ENCODE results near the gene KRT36. TPM values are rescaled to one million over a fixed set of nuclear protein-coding genes. Genes with fewer than 3 reads are reported as not detected.

KRT36 gene
- total RNA-seq, 1 donor from 2014 or later, result not detected

DNA sequence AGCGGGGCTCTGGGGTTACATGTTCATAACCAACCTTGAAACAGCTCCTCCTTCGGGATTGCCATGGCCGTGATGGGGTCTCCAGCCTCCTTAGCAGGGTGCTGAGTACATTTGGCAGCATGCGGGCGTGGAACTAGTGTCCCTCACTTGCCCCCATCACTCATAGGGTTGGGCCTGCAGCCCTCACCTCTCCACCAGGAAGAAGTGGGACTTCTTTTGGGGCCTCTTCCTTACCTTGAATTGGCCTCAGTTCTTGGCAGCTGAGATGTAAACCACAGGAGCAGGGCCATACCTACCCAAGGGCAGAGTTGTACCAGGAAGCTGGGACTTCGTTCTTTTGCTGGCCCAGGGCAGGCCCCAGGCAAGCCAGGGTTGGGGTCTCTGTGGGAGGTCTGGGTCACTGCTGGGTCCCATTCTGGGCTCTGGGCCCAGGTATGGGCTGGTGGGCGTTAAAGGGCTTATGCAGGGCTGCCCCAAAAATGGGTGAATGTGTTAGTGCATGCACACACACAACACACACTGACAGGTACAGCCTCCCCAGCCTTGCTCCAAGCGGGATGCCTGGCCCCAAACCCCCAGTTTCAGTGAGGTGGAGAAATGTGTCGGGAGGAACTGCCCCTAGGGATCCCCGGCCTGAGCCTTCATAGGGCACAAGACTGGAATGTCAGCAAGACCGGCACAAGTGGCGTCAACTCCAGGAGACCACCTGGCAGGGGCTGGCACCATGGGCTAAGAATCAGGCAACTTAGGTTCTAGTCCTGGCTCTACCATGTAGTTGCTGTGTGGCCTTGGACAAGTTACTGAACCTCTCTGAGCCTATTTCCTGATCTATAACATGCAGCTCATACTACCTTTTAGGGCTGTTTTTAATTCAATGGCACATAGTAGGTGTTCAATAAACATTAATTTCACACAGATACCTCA is 32.9 kb upstream of the KRT36 start:
- DNase-seq (ENCODE audit: low spot score), result peak; percentile 61

DNA sequence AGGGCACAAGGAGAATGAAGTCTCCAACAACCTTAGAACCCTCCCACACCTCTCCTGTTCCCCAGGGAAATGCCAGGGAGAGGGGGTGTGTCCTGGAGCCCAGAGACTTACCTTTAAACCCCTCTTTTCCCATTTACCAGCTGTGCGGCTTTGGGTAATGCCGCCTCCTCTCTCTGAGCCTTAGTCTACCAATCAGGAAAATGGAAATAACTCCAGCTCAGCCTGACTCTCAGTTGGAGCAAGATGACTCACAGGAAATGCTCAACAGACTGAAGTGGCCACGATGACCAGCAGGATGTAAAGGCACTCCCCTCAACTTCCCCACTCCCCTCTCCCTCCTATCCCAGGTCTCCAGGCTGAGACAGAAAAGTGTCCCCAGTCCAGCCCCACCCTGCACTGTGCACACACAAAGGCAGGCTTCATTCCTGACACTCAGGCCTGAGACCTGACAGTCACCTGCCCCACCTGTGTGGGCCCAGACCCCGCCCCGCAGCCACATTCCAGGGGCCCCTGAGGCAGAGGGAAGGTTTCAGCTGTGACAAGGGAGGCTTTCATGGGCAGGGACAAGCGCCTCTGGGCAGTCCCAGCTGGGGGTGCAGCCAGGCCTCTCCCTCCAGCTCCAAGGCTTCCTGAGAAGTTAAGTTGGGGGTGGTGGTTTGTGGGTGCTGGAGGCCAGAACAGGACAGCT is 32.0 kb upstream of the KRT36 start:
- DNase-seq (ENCODE audit: low spot score), result peak; percentile 77

GRCh38 chr17:41520821-41521521 is 31.3 kb upstream of the KRT36 start:
- DNase-seq (ENCODE audit: low spot score), result no peak

DNA sequence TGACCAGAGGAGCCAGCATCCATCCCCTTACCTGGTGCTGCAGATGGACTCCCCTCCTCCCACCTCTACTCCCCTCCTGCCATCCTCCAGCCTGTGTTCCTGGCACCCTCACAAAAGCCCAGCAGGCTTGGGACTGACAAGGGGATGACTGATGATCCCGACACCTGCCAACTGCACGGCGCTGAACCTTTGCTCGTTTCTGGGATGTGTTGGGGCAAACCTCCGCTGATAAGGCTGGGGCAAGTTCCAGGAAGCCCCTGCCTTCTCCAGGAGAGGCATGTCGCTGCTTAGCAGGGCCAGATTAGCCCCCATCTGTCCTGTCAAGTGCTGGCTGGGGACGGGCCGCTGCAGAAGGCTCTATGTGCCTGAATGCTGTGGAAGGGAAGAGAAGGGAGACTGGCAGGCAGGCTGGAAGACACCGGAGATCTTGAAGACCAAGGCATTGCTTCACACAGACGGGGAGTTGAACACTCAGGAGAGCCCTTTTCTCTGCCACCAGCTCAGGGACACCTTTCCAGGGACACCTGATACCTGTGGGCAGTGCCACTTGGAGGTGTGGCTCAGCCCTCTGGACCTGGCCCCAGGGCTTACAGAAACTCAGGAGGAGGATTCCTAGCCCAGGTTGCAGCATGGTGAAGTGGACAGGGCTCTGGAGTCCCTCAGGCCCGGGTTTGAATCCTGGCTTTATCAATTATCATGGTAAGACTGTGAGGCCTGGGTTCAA is 30.0 kb upstream of the KRT36 start:
- DNase-seq (ENCODE audit: low spot score), result peak; percentile 40

GRCh38 chr17:41518789-41519449 is 29.2 kb upstream of the KRT36 start, which contains the start of gene KRT15:
Gene KRT15 (minus strand): TSS chr17:41518890. CDS start chr17:41518827, 63 bp downstream.
- no peak for DNase-seq (ENCODE audit: low spot score)

- no peak for DNase-seq (ENCODE audit: low spot score)
Observed at GRCh38 chr17:41518031-41518430, 28.3 kb upstream of the KRT36 start.

- no peak for DNase-seq (ENCODE audit: low spot score)
Observed at GRCh38 chr17:41516830-41517283, 27.1 kb upstream of the KRT36 start.

DNA sequence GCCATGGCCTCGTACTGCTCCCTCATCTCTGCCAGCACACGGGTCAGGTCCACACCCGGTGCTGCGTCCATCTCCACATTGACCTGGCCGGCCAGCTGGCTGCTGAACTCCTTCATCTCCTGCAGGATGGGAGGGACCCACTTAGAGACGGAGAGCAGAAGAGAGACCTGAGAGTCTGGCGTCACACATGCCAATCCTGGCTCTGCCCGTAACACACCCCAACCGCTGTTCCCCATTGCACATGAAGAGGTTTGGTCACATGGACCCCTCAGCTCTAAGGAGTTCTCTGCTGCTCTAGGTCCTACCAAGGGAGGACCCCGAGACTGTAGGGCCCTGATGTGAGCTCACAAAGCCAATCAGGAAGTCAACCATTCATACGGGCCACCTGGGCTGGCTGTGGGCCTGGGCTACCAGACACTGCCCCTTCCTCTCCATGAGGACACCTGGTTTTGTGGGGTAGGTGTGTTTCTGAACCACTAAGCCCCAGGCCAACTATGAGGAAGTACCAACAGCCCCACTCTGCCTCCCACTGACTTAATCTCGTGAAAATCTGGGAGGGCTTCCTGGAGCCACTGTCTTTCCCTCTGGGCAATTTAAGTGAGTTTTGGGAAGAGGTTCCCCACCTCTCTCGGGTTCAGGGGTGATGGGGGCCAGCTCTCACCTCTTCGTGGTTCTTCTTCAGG is 26.6 kb upstream of the KRT36 start:
- no peak for DNase-seq (ENCODE audit: low spot score)

GRCh38 chr17:41513168-41513547 is 23.4 kb upstream of the KRT36 start:
- no peak for DNase-seq (ENCODE audit: low spot score)

DNA sequence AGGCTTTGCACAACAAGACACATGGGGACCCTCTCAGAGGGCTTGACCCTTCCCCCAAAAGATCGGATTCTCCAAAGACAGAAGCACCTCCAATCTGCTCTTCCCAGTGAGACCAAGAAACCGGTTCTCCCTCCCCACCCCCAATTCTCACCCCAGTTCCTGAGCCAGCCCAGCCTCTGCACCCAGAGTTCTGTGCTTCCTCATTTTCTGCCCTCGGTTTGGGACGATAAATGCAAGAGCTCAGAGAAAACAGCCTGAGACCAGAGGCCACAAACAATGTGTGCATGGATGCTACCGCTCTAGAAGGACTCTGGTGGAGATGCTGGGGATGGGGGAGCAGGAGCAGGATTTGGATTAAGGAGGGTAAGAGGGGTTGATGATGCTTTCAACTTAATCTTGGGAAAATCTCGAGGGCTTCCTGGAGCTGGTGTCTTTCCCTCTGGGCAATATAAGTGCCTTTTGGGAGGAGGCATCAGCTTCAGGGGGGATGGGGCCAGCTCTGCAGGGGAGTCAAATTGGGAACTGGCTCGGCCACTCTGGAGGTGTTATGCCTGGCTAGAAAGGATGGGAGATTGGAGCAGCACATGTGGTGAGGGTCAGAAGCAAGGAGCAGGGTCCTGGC is 22.9 kb upstream of the KRT36 start:
- DNase-seq (ENCODE audit: low spot score), result no peak

DNA sequence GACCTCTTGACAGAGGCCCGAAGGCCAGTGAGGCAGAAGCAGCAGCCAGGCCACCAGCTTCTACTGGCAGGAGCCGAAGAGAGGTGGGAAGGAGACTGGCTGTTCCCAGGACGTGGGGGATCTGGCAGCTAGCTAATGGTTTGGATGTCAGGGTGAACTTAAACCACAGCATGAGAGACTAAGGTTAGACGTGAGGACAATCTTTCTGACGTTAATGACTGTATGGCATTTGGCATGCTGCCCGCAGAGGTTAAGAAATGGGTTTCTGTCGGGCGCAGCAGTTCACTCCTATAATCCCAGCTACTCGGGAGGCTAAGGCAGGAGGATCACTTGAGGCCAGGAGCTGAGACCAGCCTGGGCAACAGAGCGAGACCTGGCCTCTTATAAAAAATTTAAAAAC is 22.0 kb upstream of the KRT36 start:
- no peak for DNase-seq (ENCODE audit: low spot score)

GRCh38 chr17:41511116-41511515 is 21.4 kb upstream of the KRT36 start:
- DNase-seq (ENCODE audit: low spot score), result no peak

DNA sequence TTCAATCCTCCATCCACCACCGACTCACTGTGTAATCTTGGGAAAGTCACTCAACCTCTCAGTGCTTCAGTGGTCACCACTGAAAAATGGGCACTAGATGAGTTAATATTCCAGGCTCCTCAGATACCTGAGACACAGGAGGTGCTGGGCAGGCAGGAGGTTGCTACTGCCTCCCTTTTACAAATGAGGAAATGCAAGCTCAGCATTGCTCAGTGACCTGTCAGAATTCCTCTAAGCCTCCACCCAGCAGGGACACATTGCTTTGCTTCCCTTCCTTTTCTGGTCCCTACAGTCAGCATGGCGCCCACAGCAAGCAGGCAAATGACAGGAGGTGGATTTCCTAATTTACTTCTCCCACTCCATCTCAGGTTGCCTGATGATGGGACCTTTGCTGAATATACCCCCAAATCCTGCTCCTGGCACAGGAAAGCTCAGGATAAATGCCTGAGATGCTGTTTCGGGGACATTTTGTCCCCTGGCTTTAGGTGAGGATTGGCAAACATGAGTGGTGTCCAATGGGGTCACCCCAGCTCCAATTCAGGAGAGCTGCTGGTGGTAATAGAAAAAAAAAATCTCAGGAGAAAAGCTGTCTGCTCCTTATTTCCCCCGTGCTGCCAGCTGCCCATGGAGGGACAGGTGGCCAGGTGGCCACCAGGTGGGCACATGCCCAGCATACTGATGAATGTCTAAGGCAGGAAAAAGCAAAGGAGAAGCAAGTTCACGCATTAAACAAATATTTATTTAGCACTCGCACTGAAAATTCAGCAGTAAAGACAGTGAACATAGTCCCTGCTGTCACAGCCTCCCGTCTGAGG is 20.7 kb upstream of the KRT36 start:
- DNase-seq (ENCODE audit: low spot score), result no peak

GRCh38 chr17:41507315-41507880 is 17.7 kb upstream of the KRT36 start:
- DNase-seq (ENCODE audit: low spot score), result no peak

GRCh38 chr17:41505809-41506767 is 16.4 kb upstream of the KRT36 start:
- no peak for DNase-seq (ENCODE audit: low spot score)

DNA sequence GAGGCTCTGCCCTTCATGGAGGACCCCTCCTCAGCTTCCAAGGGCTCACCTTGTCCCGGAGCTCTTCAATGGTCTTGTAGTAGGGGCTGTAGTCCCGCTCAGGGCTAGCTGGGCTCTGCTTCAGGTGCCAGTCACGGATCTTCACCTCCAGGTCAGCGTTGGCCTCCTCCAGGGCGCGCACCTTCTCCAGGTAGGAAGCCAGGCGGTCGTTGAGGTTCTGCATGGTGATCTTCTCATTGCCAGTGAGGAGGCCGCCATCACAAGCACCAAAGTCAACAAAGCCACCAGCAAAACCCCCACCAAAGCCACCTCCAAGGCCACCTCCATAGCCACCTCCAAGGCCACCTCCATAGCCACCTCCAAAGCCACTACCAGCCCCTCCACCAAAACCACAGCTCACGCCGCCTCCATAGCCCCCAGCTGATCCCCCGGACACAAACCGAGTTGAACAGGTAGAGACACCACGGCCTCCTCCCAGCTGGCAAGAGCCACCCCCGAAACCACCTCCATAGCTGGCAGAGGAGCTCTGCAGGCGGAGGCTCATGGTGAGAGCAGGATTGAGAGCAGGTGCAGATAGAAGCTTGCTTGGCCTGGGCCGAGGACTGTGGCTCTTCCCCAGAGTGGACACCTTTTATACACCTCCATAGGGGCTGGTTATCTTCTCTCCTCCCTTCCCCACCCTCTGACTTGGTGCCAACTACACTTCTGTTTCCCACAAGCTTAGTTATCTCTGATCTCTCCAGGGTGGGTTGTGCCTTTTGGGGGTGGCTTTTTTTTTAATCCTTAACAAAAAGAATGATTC is 15.5 kb upstream of the KRT36 start, which contains the start of gene KRT13:
KRT13 (minus strand) TSS at position 606 of the 802 bp plus-strand sequence; CDS start at position 544, 62 bp downstream.
- DNase-seq (ENCODE audit: low spot score), result no peak

Data from mucosa of gallbladder (tissue), 1 donor.